22Rv1 (cell line): ENCODE measurements around the gene VSX2.

Experiments used
- H3K27ac ChIP-seq: fragments of 450-650 bp; 2 replicates; pipeline ENCODE4 v1.5.1; 2017
- CTCF ChIP-seq: fragments of 450-650 bp; IDR thresholded peaks from 2 replicates; pipeline ENCODE4 v1.5.1; 2017; ENCODE audit warnings: mild to moderate bottlenecking
- ZFX ChIP-seq: fragments of 450-650 bp; IDR thresholded peaks from 2 replicates; pipeline ENCODE4 v1.6.1; 2017; ENCODE audit warnings: antibody characterized with exemption, borderline replicate concordance

Gene VSX2

GRCh38 chr14:74309125-74310022 is 70.1 kb downstream of the VSX2 start:
- no peak for TF ChIP-seq ZFX
- no peak overlapping the region for H3K27ac ChIP-seq

GRCh38 chr14:74312161-74312560 is 72.9 kb downstream of the VSX2 start:
- H3K27ac ChIP-seq, result no peak overlapping the region
- TF ChIP-seq ZFX (no peak), CTCF (no peak)
